HCT116 (cell line): ENCODE measurements around the gene KRTAP10-11. TPM values are rescaled to one million over a fixed set of nuclear protein-coding genes. Genes with fewer than 3 reads are reported as not detected.

Experiments used
- ATAC-seq: fragments of 200-7000 bp; cut with Tn5 transposase; 2 replicates; pipeline ENCODE4 v1.9.1; 2020; ENCODE audit warnings: mild to moderate bottlenecking, moderate library complexity
- BruUV-seq: library from RNA; stranded (reverse); fragments of 400-500 nt; replicated peaks from 2 replicates; lab custom pipeline; 2021; lab: Mats Ljungman, UMichigan
- CTCF ChIA-PET: fragments of 300-600 bp; sonication (Branson Sonifier 250); formaldehyde crosslinking; loops from one replicate; lab custom pipeline; 2021; ENCODE audit warnings: antibody characterized with exemption; lab: Charles Lee
- POLR2A ChIA-PET: fragments of 300-600, 350-600 bp; sonication (Branson Sonifier 250); formaldehyde crosslinking; loops from one replicate; lab custom pipeline; 2021; ENCODE audit warnings: antibody characterized with exemption; lab: Charles Lee
- RAD21 ChIA-PET, 2 experiments: fragments of 300-600 bp; sonication (Branson Sonifier 250); formaldehyde crosslinking; loops; one replicate each; lab custom pipeline; 2023; ENCODE audit warnings: low total read pairs in 2 of 2; ENCODE audit not compliant: uncharacterized antibody in 2 of 2, unreplicated experiment in 2 of 2, low non-redundant PET in 1 of 2; lab: Charles Lee
- DNase-seq: peaks from one replicate; pipeline ENCODE4 v3.0.0-alpha.2; 2010; ENCODE audit warnings: low read depth, low spot score
- H2AFZ ChIP-seq: fragments of 200-600 bp; shearing (Covaris generic), sonication (generic); 2 replicates; pipeline ENCODE4 v1.6.1; 2017; ENCODE audit warnings: low read depth, mixed run types, mixed read lengths, antibody characterized with exemption, low read length; ENCODE audit not compliant: poor library complexity, severe bottlenecking
- H3K27ac ChIP-seq: 2 replicates; pipeline ENCODE4 v1.5.1; 2012; ENCODE audit warnings: low read depth, low read length
- H3K27me3 ChIP-seq: fragments of 200-600 bp; sonication (generic); 2 replicates; pipeline ENCODE4 v1.6.1; 2016; ENCODE audit warnings: mixed run types, low read length, mixed read lengths; ENCODE audit not compliant: insufficient read depth
- H3K36me3 ChIP-seq, 2 experiments: fragments of 200-500 bp in 1 of 2; fragments of 200-600 bp in 1 of 2; sonication (Bioruptor generic) in 1 of 2; sonication (generic) in 1 of 2; 2 replicates each; pipeline versions ENCODE4 v1.5.1 to v1.6.1; 2014 to 2016; ENCODE audit warnings: low read length in 2 of 2, inconsistent platforms in 1 of 2, mixed read lengths in 1 of 2, mixed run types in 1 of 2; ENCODE audit not compliant: insufficient read depth in 2 of 2, control insufficient read depth in 1 of 2
- H3K4me1 ChIP-seq, 2 experiments: fragments of 200-600 bp in 1 of 2; sonication (generic) in 1 of 2; 2 replicates each; pipeline versions ENCODE4 v1.5.1 to v1.6.1; 2012 to 2017; ENCODE audit warnings: low read length in 2 of 2, inconsistent platforms in 1 of 2, mild to moderate bottlenecking in 1 of 2, mixed read lengths in 1 of 2, mixed run types in 1 of 2, moderate library complexity in 1 of 2; ENCODE audit not compliant: insufficient read depth in 2 of 2, control insufficient read depth in 1 of 2
- H3K4me2 ChIP-seq: fragments of 200-600 bp; sonication (generic); 2 replicates; pipeline ENCODE4 v1.6.1; 2017; ENCODE audit warnings: mixed run types, low read length, mixed read lengths
- H3K4me3 ChIP-seq, 2 experiments: fragments of 200-600 bp in 1 of 2; sonication (generic) in 1 of 2; replicated peaks in 1 of 2; 2 replicates each; pipeline ENCODE4 v1.5.1; 2011 to 2016; ENCODE audit warnings: low read length in 2 of 2, control low read depth in 1 of 2, low read depth in 1 of 2, mild to moderate bottlenecking in 1 of 2, mixed read lengths in 1 of 2, mixed run types in 1 of 2
- H3K79me2 ChIP-seq: fragments of 200-600 bp; sonication (generic); 2 replicates; pipeline ENCODE4 v1.6.1; 2017; ENCODE audit warnings: mild to moderate bottlenecking, mixed run types, low read length, moderate library complexity, mixed read lengths; ENCODE audit not compliant: insufficient read depth
- H3K9ac ChIP-seq: fragments of 200-600 bp; sonication (generic); 2 replicates; pipeline ENCODE4 v1.6.1; 2016; ENCODE audit warnings: low read length, mixed read lengths
- H3K9me2 ChIP-seq: fragments of 200-600 bp; sonication (generic), shearing (Covaris generic); 2 replicates; pipeline ENCODE4 v1.6.1; 2017; ENCODE audit warnings: mixed run types, mild to moderate bottlenecking, moderate library complexity; ENCODE audit not compliant: insufficient read depth
- H3K9me3 ChIP-seq, 2 experiments: fragments of 200-500 bp in 1 of 2; fragments of 200-600 bp in 1 of 2; sonication (Bioruptor generic) in 1 of 2; sonication (generic) in 1 of 2; 2 replicates each; pipeline ENCODE4 v1.6.1; 2014 to 2017; ENCODE audit warnings: low read length in 2 of 2, mixed read lengths in 2 of 2, inconsistent platforms in 1 of 2, low read depth in 1 of 2, mild to moderate bottlenecking in 1 of 2, mixed run types in 1 of 2, moderate library complexity in 1 of 2; ENCODE audit not compliant: control insufficient read depth in 1 of 2, insufficient read depth in 1 of 2
- H4K20me1 ChIP-seq: fragments of 200-600 bp; sonication (generic), shearing (Covaris generic); 2 replicates; pipeline ENCODE4 v1.6.1; 2017; ENCODE audit warnings: mixed run types, mild to moderate bottlenecking, moderate library complexity; ENCODE audit not compliant: insufficient read depth
- CEBPB ChIP-seq: IDR thresholded peaks from 2 replicates; pipeline ENCODE4 v1.6.1; 2012; ENCODE audit warnings: low read depth
- EGR1 ChIP-seq: IDR thresholded peaks from 2 replicates; pipeline ENCODE4 v1.6.1; 2012; ENCODE audit warnings: low read depth
- ELF1 ChIP-seq: IDR thresholded peaks from 2 replicates; pipeline ENCODE4 v1.6.1; 2012; ENCODE audit warnings: low read depth, borderline replicate concordance
- EZH2 ChIP-seq: fragments of 200-600 bp; sonication (generic); IDR thresholded peaks from 2 replicates; pipeline ENCODE4 v1.6.1; 2017; ENCODE audit warnings: antibody characterized with exemption, mixed run types
- EZH2phosphoT487 ChIP-seq: fragments of 200-600 bp; IDR thresholded peaks from 2 replicates; pipeline ENCODE4 v1.6.1; 2018; ENCODE audit warnings: antibody characterized with exemption, borderline replicate concordance
- FOSL1 ChIP-seq: IDR thresholded peaks from 2 replicates; pipeline ENCODE4 v1.6.1; 2012; ENCODE audit warnings: low read depth
- JUND ChIP-seq: IDR thresholded peaks from 2 replicates; pipeline ENCODE4 v1.6.1; 2012
- POLR2A ChIP-seq: IDR thresholded peaks from 2 replicates; pipeline ENCODE4 v1.7.0; 2011; ENCODE audit warnings: borderline replicate concordance; ENCODE audit not compliant: insufficient read depth, insufficient read length; ENCODE audit errors: extremely low read depth
- POLR2AphosphoS5 ChIP-seq: IDR thresholded peaks from 2 replicates; pipeline ENCODE4 v1.6.1; 2011; ENCODE audit warnings: mild to moderate bottlenecking, low read depth, low read length, moderate library complexity
- RAD21 ChIP-seq: IDR thresholded peaks from 2 replicates; pipeline ENCODE4 v1.6.1; 2012; ENCODE audit warnings: low read depth, mild to moderate bottlenecking
- SIN3A ChIP-seq: IDR thresholded peaks from 2 replicates; pipeline ENCODE4 v1.6.1; 2012; ENCODE audit warnings: low read depth
- TCF7L2 ChIP-seq: IDR thresholded peaks from 2 replicates; pipeline ENCODE4 v1.7.0; 2011; ENCODE audit warnings: borderline replicate concordance, inconsistent platforms; ENCODE audit not compliant: insufficient read depth, insufficient read length; ENCODE audit errors: extremely low read depth
- YY1 ChIP-seq: IDR thresholded peaks from 2 replicates; pipeline ENCODE4 v1.6.1; 2011; ENCODE audit warnings: low read length, low read depth, moderate library complexity, mild to moderate bottlenecking; ENCODE audit not compliant: insufficient replicate concordance; ENCODE audit errors: extremely low read depth
- ZFX ChIP-seq: fragments of 450-650 bp; IDR thresholded peaks from 2 replicates; pipeline ENCODE4 v1.6.1; 2017
- ZNF274 ChIP-seq: fragments of 200-500 bp; sonication (Bioruptor generic); IDR thresholded peaks from 2 replicates; pipeline ENCODE4 v1.6.1; 2014; ENCODE audit warnings: mild to moderate bottlenecking, low read depth, low read length, inconsistent platforms
- intact Hi-C: fragments of 100-400 bp; cut with micrococcal nuclease; formaldehyde crosslinking; loops from 2 replicates; pipeline ENCODE4 v1.10.0; 2022
- total RNA-seq: library from RNA; stranded (reverse); gene quantifications from one replicate; pipeline ENCODE4 v1.2.1, GENCODE V29; 2021; ENCODE audit not compliant: unreplicated experiment
- TF ChIP-seq, protein P1 (sequence below): IDR thresholded peaks from 2 replicates; pipeline ENCODE4 v1.6.1; 2012
- TF ChIP-seq, protein P2 (sequence below): IDR thresholded peaks from 2 replicates; pipeline ENCODE4 v1.6.1; 2012
- TF ChIP-seq, protein P3 (sequence below): IDR thresholded peaks from 2 replicates; pipeline ENCODE4 v1.6.1; 2012; ENCODE audit warnings: low read depth

The KRTAP10-11 gene
- total RNA-seq, 1 experiment from 2014 or later, result not detected

DNA sequence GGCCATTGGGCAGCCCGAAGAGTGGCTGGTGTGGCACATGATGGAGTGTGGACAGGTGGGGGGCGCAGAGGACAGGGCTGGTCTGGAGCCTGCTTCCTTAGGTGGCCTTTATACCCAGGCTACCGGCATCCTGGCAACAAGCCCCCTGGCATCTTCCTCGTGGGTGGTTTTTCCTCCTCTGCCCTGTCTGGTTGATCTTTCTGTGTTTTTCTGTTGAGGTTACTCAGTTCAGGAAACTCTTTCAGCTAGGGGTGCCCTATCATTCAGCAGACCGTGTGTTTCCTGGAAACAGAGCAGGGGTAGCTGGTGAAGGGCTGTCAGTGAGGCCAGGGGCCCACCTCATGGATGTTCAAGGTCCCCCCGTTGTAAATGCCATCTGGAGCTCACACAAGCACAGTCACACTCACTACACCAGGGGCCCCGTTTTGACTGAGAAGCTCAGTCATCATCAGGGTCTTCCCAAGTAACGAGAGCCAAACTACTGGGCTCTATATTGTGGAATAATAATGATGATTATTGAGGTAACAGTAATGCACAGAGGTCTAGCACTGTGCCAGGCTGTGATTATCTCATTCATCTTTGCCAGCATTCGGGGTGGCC is 8.5 kb downstream of the KRTAP10-11 start, which contains the start of gene KRTAP12-4:
Gene KRTAP12-4 (minus strand): TSS at position 84 of the 600 bp plus-strand sequence. CDS start 45 bp downstream, at position 39.
- POLR2A ChIA-PET, result no interaction called here
- H3K9ac ChIP-seq, result no peak within 1 kb of the TSS

More for the DNA sequence above, 8.5 kb downstream of the KRTAP10-11 start, which contains the start of gene KRTAP12-4:
- H3K79me2 ChIP-seq, result no peaks in the 10 kb centered on the region
- H3K27ac ChIP-seq, result no peak within 1 kb of the TSS
- no peaks in the 10 kb centered on the region for H3K9me2 ChIP-seq
- H3K36me3 ChIP-seq, result no peaks in the 10 kb centered on the region
- H2AFZ ChIP-seq, result no peak within 1 kb of the TSS
- H3K4me3 ChIP-seq, result no peak within 1 kb of the TSS
- ChIA-PET RAD21 (no interaction called here), CTCF (no interaction called here)
- no peaks in the 10 kb centered on the region for H3K4me1 ChIP-seq
- no peaks in the 10 kb centered on the region for H4K20me1 ChIP-seq
- BruUV-seq, result no TSS peak
- intact Hi-C loops, result no loop called here
- no peaks in the 10 kb centered on the region for H3K9me3 ChIP-seq
- ATAC-seq (no peak), DNase-seq (no peak)
- no peak within 1 kb of the TSS for H3K4me2 ChIP-seq
- H3K27me3 ChIP-seq, result no peaks in the 10 kb centered on the region
- TF ChIP-seq TCF7L2 (no peak), SIN3A (no peak), ELF1 (no peak), EZH2 (no peak), CEBPB (no peak), POLR2AphosphoS5 (no peak), FOSL1 (no peak), RAD21 (no peak), JUND (no peak), ZNF274 (no peak), ZFX (no peak), EZH2phosphoT487 (no peak), EGR1 (no peak), YY1 (no peak), POLR2A (no peak)
- TF ChIP-seq, protein P1, sequence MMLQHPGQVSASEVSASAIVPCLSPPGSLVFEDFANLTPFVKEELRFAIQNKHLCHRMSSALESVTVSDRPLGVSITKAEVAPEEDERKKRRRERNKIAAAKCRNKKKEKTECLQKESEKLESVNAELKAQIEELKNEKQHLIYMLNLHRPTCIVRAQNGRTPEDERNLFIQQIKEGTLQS, result no peak
- TF ChIP-seq, protein P2, sequence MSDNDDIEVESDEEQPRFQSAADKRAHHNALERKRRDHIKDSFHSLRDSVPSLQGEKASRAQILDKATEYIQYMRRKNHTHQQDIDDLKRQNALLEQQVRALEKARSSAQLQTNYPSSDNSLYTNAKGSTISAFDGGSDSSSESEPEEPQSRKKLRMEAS, result no peak
- TF ChIP-seq, protein P3, sequence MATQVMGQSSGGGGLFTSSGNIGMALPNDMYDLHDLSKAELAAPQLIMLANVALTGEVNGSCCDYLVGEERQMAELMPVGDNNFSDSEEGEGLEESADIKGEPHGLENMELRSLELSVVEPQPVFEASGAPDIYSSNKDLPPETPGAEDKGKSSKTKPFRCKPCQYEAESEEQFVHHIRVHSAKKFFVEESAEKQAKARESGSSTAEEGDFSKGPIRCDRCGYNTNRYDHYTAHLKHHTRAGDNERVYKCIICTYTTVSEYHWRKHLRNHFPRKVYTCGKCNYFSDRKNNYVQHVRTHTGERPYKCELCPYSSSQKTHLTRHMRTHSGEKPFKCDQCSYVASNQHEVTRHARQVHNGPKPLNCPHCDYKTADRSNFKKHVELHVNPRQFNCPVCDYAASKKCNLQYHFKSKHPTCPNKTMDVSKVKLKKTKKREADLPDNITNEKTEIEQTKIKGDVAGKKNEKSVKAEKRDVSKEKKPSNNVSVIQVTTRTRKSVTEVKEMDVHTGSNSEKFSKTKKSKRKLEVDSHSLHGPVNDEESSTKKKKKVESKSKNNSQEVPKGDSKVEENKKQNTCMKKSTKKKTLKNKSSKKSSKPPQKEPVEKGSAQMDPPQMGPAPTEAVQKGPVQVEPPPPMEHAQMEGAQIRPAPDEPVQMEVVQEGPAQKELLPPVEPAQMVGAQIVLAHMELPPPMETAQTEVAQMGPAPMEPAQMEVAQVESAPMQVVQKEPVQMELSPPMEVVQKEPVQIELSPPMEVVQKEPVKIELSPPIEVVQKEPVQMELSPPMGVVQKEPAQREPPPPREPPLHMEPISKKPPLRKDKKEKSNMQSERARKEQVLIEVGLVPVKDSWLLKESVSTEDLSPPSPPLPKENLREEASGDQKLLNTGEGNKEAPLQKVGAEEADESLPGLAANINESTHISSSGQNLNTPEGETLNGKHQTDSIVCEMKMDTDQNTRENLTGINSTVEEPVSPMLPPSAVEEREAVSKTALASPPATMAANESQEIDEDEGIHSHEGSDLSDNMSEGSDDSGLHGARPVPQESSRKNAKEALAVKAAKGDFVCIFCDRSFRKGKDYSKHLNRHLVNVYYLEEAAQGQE, result no peak
